ENCODE data around the gene DIP2C. TPM values are rescaled to one million over a fixed set of nuclear protein-coding genes. Genes with fewer than 3 reads are reported as not detected.
A peak's percentile ranks its signal among the peaks of the same experiment; 100 is the strongest.

Gene DIP2C
- total and polyA plus RNA-seq, 8 donors = 2.4 to 40.1 (median 21.0) TPM

DNA sequence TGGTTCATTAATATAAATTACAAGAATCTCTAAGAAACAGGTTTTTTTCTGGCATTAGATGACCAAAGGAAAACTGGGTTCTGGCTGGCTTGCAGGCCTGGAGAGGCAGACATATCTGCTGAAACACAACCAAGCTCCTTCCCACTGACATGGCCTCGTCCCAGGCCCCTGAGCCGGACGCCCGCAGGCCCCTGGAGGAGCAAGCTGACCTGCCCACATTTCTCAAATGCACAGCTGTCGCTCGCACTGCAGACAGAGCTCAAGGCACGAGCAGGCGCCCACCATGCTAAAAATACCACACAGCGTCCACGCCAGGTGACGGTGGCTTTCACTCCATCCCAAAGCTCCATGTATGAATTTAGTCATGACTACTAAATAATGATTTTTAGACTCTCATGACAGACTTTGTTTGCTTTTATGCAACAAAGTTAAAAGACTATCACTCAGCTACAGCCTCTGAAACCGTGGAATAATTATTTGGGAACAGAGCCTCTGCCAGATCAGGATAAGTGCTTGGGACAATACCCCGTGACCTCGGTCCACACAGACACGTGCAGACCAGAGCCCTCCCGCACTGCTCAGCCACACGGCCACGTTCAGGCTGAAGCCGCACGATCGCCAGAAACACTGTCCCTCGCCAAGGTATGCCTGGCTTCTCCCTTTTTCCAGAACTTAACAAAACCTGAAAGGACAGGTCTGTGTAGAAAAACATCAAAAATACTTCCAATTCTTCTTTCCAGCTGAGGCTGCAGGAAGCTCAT lies 71.1 kb downstream of the DIP2C start:
- Histone ChIP-seq H3K9me3 (no peaks in the 10 kb centered on the region), H3K4me3 (no peak overlapping the region), H3K36me3 (no peaks in the 10 kb centered on the region), H3K27me3 (no peaks in the 10 kb centered on the region), H3K27ac (peak overlapping the region in 1 of 5 donors; percentile 44), H3K4me1 (peaks cover 35 to 81% (median 64%) of the 10 kb centered on the region in 4 donors)
- intact Hi-C loops (cut with DNase I; ENCODE audit: low total_unique reads) = no loop called here
- DNase-seq = no peak
- TF ChIP-seq POLR2A (IDR thresholded peaks at IDR 0.05) = no peak
- no peak for TF ChIP-seq POLR2AphosphoS5 (IDR thresholded peaks at IDR 0.05)
- no peak for TF ChIP-seq EP300 (IDR thresholded peaks at IDR 0.05)
- TF ChIP-seq, protein P1, sequence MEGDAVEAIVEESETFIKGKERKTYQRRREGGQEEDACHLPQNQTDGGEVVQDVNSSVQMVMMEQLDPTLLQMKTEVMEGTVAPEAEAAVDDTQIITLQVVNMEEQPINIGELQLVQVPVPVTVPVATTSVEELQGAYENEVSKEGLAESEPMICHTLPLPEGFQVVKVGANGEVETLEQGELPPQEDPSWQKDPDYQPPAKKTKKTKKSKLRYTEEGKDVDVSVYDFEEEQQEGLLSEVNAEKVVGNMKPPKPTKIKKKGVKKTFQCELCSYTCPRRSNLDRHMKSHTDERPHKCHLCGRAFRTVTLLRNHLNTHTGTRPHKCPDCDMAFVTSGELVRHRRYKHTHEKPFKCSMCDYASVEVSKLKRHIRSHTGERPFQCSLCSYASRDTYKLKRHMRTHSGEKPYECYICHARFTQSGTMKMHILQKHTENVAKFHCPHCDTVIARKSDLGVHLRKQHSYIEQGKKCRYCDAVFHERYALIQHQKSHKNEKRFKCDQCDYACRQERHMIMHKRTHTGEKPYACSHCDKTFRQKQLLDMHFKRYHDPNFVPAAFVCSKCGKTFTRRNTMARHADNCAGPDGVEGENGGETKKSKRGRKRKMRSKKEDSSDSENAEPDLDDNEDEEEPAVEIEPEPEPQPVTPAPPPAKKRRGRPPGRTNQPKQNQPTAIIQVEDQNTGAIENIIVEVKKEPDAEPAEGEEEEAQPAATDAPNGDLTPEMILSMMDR (IDR thresholded peaks at IDR 0.05) = no peak
- 60 to 71% (median 65%) methylated on average over 22 of the region's 22 CpGs for WGBS, 5 donors

DNA sequence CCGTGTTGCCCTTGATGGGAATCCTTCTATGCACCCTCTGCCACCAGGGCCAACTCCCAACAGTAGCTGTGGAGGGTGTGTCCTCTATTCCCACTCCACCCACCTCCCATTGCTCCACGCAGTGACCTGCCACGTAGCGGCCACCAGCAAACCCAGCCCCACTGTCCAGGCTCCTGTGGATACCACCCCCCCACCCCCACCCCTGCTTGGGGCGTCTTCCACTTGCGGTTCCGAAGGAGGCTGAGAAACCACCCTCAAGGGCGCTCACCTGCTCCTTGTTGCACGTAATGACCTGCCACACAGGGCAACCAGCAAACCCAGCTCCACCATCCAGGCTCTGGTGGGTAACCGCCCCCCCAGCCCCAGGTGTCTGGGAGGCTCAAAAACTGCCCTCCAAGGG lies 72.0 kb downstream of the DIP2C start:
- intact Hi-C loops (cut with DNase I; ENCODE audit: low total_unique reads) = no loop called here
- H3K9me3 ChIP-seq = no peaks in the 10 kb centered on the region
- no peaks in the 10 kb centered on the region for H3K27me3 ChIP-seq
- 81 to 91% (median 84%) methylated on average over 6 to 10 of the region's 10 CpGs for WGBS, 5 donors
- no peak overlapping the region for H3K4me3 ChIP-seq
- DNase-seq = no peak
- no peaks in the 10 kb centered on the region for H3K36me3 ChIP-seq
- no peak overlapping the region for H3K27ac ChIP-seq
- no peak for TF ChIP-seq POLR2AphosphoS5 (IDR thresholded peaks at IDR 0.05)
- TF ChIP-seq, protein P1 (IDR thresholded peaks at IDR 0.05) = no peak
- no peak for TF ChIP-seq EP300 (IDR thresholded peaks at IDR 0.05)
- TF ChIP-seq POLR2A (IDR thresholded peaks at IDR 0.05) = no peak
- H3K4me1 ChIP-seq = peaks cover 43 to 81% (median 65%) of the 10 kb centered on the region in 4 donors

DNA sequence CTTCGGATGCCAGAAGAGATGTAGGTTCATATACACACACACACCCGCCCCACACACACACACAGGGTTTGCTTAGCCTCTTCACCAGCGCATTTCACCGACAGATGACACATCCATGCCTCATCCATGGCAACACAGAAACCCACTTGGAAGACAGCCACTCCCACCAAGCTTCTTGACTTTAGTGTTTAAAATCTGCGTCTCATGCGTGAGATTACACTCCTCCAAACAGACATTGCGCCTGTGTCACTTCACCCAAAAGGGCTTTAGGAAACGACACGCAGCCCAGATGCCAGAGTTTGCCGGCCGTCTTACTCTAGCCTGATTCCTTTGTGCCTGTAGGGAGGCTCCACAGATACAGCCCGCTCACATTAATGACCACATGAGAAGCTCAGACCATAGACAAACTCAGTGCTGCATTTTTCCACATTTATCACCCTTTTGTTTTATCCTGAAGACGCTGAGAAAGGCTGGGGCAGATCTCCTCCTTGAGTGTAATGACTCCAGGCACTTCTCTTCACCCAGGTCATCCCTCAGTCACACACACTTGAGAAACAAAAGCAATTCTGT lies 73.8 kb downstream of the DIP2C start:
- peaks cover 54 to 90% (median 73%) of the 10 kb centered on the region in 4 donors for H3K4me1 ChIP-seq
- H3K4me3 ChIP-seq = no peak overlapping the region
- H3K27ac ChIP-seq = no peak overlapping the region
- no peaks in the 10 kb centered on the region for H3K9me3 ChIP-seq
- intact Hi-C loops (cut with DNase I; ENCODE audit: low total_unique reads) = no loop called here
- H3K27me3 ChIP-seq = no peaks in the 10 kb centered on the region
- DNase-seq = no peak
- TF ChIP-seq POLR2AphosphoS5 (IDR thresholded peaks at IDR 0.05) = no peak
- no peak for TF ChIP-seq POLR2A (IDR thresholded peaks at IDR 0.05)
- 76 to 87% (median 85%) methylated on average over 13 of the region's 13 CpGs for WGBS, 5 donors
- no peaks in the 10 kb centered on the region for H3K36me3 ChIP-seq

DNA sequence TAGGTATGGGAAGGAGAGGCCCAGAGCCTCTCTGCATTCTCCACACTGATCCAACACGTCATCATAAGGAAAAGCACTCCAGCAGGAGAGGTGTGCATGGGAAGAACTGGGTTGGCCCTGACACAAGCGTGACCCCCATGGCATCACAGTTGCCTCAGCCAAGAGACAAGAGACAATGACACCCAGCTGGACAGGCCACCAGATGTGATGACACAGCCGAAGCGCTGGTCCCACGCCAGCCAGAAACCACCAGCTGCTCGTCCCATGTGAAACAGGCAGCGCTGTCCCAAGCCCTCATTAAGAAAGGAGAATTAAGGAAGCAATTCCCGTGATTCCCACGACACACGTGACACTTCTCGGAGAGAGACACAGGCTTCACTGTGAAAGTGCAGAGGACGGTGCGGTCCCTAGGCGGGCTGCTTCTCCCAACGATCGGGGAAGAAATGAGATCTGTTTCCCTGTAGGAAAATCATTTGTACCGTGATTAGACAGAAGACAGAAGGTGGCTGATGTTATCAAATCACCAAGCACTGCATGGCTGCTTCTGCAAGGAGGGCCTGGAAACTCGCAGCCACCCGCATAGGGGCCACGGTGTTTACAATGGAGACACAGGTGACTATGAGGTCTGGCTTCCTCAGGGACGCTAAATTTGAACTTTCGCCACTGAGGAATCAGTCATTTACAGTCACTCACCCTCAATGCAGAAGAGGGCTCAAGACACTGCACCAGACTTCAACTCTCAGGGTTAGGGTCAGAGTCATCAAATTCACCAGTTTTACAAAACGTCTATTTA lies 74.5 kb downstream of the DIP2C start:
- H3K27ac ChIP-seq = peak overlapping the region; percentile 70 to 79 (median 75)
- TF ChIP-seq, protein P1 (IDR thresholded peaks at IDR 0.05) = no peak
- TF ChIP-seq POLR2AphosphoS5 (IDR thresholded peaks at IDR 0.05) (no peak), POLR2A (IDR thresholded peaks at IDR 0.05) (no peak), EP300 (IDR thresholded peaks at IDR 0.05) (no peak)
- intact Hi-C loops (cut with DNase I; ENCODE audit: low total_unique reads) = no loop called here
- no peaks in the 10 kb centered on the region for H3K27me3 ChIP-seq
- H3K4me3 ChIP-seq = no peak overlapping the region
- peaks cover 54 to 97% (median 76%) of the 10 kb centered on the region in 4 donors for H3K4me1 ChIP-seq
- H3K36me3 ChIP-seq = no peaks in the 10 kb centered on the region
- DNase-seq = peak in 1 of 2 donors; percentile 51
- WGBS, 5 donors = 78 to 86% (median 83%) methylated on average over 23 of the region's 23 CpGs
- no peaks in the 10 kb centered on the region for H3K9me3 ChIP-seq

Measured in stomach (tissue), 9 donors.